HepG2 (cell line): ENCODE data around the gene PEX10. TPM values are rescaled to one million over a fixed set of nuclear protein-coding genes. Genes with fewer than 3 reads are reported as not detected.
A peak's percentile ranks its signal among the peaks of the same experiment; 100 is the strongest.

Experiments
- EEA1 ChIP-seq: sonication (generic); formaldehyde crosslinking; IDR thresholded peaks from 2 replicates; pipeline ENCODE4 v1.5.1; 2020; ENCODE audit warnings: mild to moderate bottlenecking, missing genetic modification reagents, borderline replicate concordance
- KDM5A ChIP-seq: fragments of 200-600 bp; sonication (generic); IDR thresholded peaks from 2 replicates; pipeline ENCODE4 v1.7.0; 2018; ENCODE audit warnings: antibody characterized with exemption, mild to moderate bottlenecking, low read length, borderline replicate concordance
- SP1 ChIP-seq, 2 experiments: fragments of 450-650 bp in 1 of 2; sonication (generic) in 1 of 2; formaldehyde crosslinking in 1 of 2; IDR thresholded peaks; 2 replicates each; pipeline versions ENCODE4 v1.4.0 to v1.6.1; 2016 to 2020; ENCODE audit warnings: missing genetic modification reagents in 1 of 2
- SRSF4 ChIP-seq: fragments of 200-400 bp; formaldehyde crosslinking; IDR thresholded peaks from one replicate; pipeline ENCODE4 v1.6.1; 2018; ENCODE audit warnings: mild to moderate bottlenecking, low read depth, low read length, moderate library complexity; ENCODE audit not compliant: poor library complexity, severe bottlenecking
- SUZ12 ChIP-seq: fragments of 150-350 bp; IDR thresholded peaks from 2 replicates; pipeline ENCODE4 v1.6.1; 2014; ENCODE audit warnings: low read depth, low read length
- ZBTB7A ChIP-seq: sonication (generic); formaldehyde crosslinking; IDR thresholded peaks from 2 replicates; pipeline ENCODE4 v1.8.0; 2022; ENCODE audit warnings: mild to moderate bottlenecking, missing genetic modification reagents
- ZMAT3 ChIP-seq: sonication (generic); formaldehyde crosslinking; conservative IDR thresholded peaks from 2 replicates; pipeline ENCODE4 v1.7.0; 2021; ENCODE audit warnings: missing genetic modification reagents
- ZNF138 ChIP-seq: sonication (generic); formaldehyde crosslinking; IDR thresholded peaks from 2 replicates; pipeline ENCODE4 v1.5.0; 2020; ENCODE audit warnings: mild to moderate bottlenecking, low read depth, missing genetic modification reagents
- ZNF143 ChIP-seq: sonication (generic); formaldehyde crosslinking; IDR thresholded peaks from 2 replicates; pipeline ENCODE4 v1.4.0; 2020; ENCODE audit warnings: missing genetic modification reagents
- ZNF737 ChIP-seq: sonication (generic); formaldehyde crosslinking; IDR thresholded peaks from 2 replicates; pipeline ENCODE4 v1.5.0; 2020; ENCODE audit warnings: missing genetic modification reagents, mild to moderate bottlenecking, borderline replicate concordance
- polyA plus RNA-seq, 8 experiments: library from polyadenylated mRNA; depleted of rRNA in 3 of 8; stranded (reverse) in 7 of 8; unstranded in 1 of 8; fragments of >200 nt; fragmentation: Illumina TruSeq in 4 of 8; extraction: Trizol in 4 of 8; gene quantifications; 2 replicates each; pipeline versions ENCODE4 v1.2.1 to v1.2.3, GENCODE V29; 2011 to 2016; ENCODE audit warnings: low read depth in 4 of 8, missing spikeins in 1 of 8, mixed read lengths in 1 of 8; ENCODE audit not compliant: insufficient read depth in 1 of 8
- total RNA-seq, 5 experiments: library from RNA; depleted of rRNA; stranded (reverse); fragments of >200 nt; fragmentation: Illumina TruSeq; extraction: Trizol; gene quantifications; 2 replicates each; pipeline ENCODE4 v1.2.3, GENCODE V29; 2016; ENCODE audit warnings: low read depth in 1 of 5
- TF ChIP-seq, protein P1 (sequence below): sonication (generic); formaldehyde crosslinking; IDR thresholded peaks from 2 replicates; pipeline ENCODE4 v1.8.1; 2022; ENCODE audit warnings: low read depth, mild to moderate bottlenecking, missing genetic modification reagents
- TF ChIP-seq, protein P2 (sequence below): sonication (generic); formaldehyde crosslinking; IDR thresholded peaks from 2 replicates; pipeline ENCODE4 v1.4.0; 2020; ENCODE audit warnings: missing genetic modification reagents
- TF ChIP-seq, protein P3 (sequence below): sonication (generic); formaldehyde crosslinking; IDR thresholded peaks from 2 replicates; pipeline ENCODE4 v1.4.0; 2020; ENCODE audit warnings: missing genetic modification reagents
- TF ChIP-seq, protein P4 (sequence below): IDR thresholded peaks from 2 replicates; pipeline ENCODE4 v1.6.1; 2016

Gene PEX10
- total and polyA plus RNA-seq, 2 of the 13 experiments (the other 11 are each of a cell fraction or from before 2014, with no cell fraction given), result 16.1 to 39.6 TPM

DNA sequence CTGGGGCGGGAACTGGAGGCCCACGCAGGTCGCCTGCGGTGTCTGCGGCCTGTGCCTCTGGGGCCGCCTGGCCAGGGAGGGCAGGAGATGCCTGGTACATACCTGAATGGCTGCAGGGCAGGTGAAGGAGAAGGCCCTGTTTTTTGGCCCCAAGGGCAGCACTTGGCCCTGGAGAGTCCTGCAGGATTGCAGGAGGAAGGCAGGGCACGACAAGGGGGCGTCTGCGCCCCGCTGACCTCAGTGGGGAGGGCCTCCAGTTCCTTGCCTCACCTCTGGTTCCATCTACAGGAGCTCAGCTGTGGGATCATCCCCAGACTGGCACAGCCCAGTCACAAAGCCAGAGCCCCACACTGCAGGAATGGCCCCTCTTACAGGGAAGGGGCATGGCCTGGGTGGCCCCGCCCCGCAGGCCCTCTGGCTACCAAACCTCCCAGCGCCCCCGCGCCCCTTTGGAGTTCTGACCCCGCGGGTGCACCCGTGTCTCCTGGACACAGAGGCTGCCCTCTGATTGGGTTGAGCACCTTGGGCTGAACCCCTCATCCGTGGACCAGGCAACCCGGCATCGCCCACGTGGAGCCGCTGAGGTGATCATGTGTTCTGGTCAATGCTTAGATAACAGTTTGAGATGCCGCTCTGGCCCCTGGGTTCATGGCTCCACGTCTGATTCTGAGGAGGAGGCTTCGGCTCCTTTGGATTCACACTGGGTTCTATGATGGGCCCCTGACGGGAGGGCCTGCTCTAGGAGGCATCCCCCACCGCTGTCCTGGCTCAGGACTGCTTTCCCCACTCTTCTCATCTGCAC, 1.3 kb upstream of the PEX10 start (continued):
- TF ChIP-seq, protein P1, sequence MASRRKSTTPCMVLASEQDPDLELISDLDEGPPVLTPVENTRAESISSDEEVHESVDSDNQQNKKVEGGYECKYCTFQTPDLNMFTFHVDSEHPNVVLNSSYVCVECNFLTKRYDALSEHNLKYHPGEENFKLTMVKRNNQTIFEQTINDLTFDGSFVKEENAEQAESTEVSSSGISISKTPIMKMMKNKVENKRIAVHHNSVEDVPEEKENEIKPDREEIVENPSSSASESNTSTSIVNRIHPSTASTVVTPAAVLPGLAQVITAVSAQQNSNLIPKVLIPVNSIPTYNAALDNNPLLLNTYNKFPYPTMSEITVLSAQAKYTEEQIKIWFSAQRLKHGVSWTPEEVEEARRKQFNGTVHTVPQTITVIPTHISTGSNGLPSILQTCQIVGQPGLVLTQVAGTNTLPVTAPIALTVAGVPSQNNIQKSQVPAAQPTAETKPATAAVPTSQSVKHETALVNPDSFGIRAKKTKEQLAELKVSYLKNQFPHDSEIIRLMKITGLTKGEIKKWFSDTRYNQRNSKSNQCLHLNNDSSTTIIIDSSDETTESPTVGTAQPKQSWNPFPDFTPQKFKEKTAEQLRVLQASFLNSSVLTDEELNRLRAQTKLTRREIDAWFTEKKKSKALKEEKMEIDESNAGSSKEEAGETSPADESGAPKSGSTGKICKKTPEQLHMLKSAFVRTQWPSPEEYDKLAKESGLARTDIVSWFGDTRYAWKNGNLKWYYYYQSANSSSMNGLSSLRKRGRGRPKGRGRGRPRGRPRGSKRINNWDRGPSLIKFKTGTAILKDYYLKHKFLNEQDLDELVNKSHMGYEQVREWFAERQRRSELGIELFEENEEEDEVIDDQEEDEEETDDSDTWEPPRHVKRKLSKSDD (CRISPR knock-in tag), result no peak
- TF ChIP-seq SUZ12 (no peak), ZMAT3 (CRISPR knock-in tag) (peak; percentile 26), ZNF143 (CRISPR knock-in tag) (no peak; the same call in 1 of the 2 replicates), SRSF4 (no peak), KDM5A (no peak), SP1 (IDR thresholded peaks at IDR 0.05) (no peak), SP1 (CRISPR knock-in tag; IDR thresholded peaks at IDR 0.05) (no peak; the same call in 1 of the 2 replicates), ZBTB7A (peak; percentile 78; the same call in 1 of the 2 replicates), ZNF138 (CRISPR knock-in tag) (no peak), EEA1 (CRISPR knock-in tag) (0 out of 2 replicates have a peak, but pooled peaks have one; percentile 16), ZNF737 (CRISPR knock-in tag) (no peak)
- TF ChIP-seq, protein P2, sequence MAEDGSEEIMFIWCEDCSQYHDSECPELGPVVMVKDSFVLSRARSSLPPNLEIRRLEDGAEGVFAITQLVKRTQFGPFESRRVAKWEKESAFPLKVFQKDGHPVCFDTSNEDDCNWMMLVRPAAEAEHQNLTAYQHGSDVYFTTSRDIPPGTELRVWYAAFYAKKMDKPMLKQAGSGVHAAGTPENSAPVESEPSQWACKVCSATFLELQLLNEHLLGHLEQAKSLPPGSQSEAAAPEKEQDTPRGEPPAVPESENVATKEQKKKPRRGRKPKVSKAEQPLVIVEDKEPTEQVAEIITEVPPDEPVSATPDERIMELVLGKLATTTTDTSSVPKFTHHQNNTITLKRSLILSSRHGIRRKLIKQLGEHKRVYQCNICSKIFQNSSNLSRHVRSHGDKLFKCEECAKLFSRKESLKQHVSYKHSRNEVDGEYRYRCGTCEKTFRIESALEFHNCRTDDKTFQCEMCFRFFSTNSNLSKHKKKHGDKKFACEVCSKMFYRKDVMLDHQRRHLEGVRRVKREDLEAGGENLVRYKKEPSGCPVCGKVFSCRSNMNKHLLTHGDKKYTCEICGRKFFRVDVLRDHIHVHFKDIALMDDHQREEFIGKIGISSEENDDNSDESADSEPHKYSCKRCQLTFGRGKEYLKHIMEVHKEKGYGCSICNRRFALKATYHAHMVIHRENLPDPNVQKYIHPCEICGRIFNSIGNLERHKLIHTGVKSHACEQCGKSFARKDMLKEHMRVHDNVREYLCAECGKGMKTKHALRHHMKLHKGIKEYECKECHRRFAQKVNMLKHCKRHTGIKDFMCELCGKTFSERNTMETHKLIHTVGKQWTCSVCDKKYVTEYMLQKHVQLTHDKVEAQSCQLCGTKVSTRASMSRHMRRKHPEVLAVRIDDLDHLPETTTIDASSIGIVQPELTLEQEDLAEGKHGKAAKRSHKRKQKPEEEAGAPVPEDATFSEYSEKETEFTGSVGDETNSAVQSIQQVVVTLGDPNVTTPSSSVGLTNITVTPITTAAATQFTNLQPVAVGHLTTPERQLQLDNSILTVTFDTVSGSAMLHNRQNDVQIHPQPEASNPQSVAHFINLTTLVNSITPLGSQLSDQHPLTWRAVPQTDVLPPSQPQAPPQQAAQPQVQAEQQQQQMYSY (CRISPR knock-in tag), result no peak
- TF ChIP-seq, protein P3, sequence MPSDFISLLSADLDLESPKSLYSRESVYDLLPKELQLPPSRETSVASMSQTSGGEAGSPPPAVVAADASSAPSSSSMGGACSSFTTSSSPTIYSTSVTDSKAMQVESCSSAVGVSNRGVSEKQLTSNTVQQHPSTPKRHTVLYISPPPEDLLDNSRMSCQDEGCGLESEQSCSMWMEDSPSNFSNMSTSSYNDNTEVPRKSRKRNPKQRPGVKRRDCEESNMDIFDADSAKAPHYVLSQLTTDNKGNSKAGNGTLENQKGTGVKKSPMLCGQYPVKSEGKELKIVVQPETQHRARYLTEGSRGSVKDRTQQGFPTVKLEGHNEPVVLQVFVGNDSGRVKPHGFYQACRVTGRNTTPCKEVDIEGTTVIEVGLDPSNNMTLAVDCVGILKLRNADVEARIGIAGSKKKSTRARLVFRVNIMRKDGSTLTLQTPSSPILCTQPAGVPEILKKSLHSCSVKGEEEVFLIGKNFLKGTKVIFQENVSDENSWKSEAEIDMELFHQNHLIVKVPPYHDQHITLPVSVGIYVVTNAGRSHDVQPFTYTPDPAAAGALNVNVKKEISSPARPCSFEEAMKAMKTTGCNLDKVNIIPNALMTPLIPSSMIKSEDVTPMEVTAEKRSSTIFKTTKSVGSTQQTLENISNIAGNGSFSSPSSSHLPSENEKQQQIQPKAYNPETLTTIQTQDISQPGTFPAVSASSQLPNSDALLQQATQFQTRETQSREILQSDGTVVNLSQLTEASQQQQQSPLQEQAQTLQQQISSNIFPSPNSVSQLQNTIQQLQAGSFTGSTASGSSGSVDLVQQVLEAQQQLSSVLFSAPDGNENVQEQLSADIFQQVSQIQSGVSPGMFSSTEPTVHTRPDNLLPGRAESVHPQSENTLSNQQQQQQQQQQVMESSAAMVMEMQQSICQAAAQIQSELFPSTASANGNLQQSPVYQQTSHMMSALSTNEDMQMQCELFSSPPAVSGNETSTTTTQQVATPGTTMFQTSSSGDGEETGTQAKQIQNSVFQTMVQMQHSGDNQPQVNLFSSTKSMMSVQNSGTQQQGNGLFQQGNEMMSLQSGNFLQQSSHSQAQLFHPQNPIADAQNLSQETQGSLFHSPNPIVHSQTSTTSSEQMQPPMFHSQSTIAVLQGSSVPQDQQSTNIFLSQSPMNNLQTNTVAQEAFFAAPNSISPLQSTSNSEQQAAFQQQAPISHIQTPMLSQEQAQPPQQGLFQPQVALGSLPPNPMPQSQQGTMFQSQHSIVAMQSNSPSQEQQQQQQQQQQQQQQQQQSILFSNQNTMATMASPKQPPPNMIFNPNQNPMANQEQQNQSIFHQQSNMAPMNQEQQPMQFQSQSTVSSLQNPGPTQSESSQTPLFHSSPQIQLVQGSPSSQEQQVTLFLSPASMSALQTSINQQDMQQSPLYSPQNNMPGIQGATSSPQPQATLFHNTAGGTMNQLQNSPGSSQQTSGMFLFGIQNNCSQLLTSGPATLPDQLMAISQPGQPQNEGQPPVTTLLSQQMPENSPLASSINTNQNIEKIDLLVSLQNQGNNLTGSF (CRISPR knock-in tag), result no peak
- TF ChIP-seq, protein P4, sequence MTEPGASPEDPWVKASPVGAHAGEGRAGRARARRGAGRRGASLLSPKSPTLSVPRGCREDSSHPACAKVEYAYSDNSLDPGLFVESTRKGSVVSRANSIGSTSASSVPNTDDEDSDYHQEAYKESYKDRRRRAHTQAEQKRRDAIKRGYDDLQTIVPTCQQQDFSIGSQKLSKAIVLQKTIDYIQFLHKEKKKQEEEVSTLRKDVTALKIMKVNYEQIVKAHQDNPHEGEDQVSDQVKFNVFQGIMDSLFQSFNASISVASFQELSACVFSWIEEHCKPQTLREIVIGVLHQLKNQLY (CRISPR knock-in tag), result peak; percentile 42; the same call in 1 of the 2 replicates
